ENCODE measurements around the gene ALPG. TPM values are rescaled to one million over a fixed set of nuclear protein-coding genes. Genes with fewer than 3 reads are reported as not detected.
A peak's percentile ranks its signal among the peaks of the same experiment; 100 is the strongest.
"Not testable (repeated sequence)": the region's sequence is repeated elsewhere in the genome, so short reads cannot be mapped to it uniquely, and the experiment has no call there.

ALPG gene
- total RNA-seq, result not detected

DNA sequence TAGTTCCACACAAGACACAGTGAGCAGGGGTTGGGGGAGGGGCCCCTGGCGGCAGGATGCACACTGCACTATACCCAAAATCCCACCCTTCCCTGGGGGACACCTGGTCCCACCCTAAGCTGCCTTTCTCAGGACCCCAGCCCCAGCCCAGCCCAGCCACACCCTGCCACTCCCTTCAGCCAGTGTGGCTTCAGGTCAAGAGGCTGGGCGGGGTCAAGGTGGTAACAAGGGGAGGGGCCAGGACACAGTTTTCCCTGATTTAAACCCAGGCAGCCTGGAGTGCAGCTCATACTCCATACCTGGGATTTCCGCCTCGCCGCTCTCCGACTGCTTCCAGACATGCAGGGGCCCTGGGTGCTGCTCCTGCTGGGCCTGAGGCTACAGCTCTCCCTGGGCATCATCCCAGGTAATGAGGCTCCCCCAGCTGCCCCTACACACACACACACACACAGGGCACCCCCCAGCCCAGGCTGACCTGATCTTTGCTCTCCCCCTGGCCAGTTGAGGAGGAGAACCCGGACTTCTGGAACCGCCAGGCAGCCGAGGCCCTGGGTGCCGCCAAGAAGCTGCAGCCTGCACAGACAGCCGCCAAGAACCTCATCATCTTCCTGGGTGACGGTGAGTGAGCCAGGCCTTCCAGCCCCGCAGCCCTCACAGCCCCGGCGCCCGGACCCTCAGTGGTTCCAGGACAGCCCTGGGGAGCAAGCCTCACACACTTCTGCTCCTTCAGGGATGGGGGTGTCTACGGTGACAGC, at the start of gene ALPG:
Gene ALPG (plus strand): TSS at position 289 of the 755 bp plus-strand sequence. CDS start 51 bp downstream, at position 340.
- Mint-ChIP-seq H3K4me3 (no peak within 1 kb of the TSS), H3K27me3 (ENCODE audit: low read depth) (peaks cover 4% of the 10 kb centered on the region), H3K36me3 (ENCODE audit: low read depth) (no peaks in the 10 kb centered on the region), H3K9me3 (ENCODE audit: insufficient read depth) (no peaks in the 10 kb centered on the region), H3K4me1 (ENCODE audit: low read depth) (no peaks in the 10 kb centered on the region), H3K27ac (no peak within 1 kb of the TSS)
- POLR2A ChIA-PET, result no interaction called here
- CTCF ChIA-PET, result no interaction called here
- DNase-seq (no peak), ATAC-seq (no peak)

DNA sequence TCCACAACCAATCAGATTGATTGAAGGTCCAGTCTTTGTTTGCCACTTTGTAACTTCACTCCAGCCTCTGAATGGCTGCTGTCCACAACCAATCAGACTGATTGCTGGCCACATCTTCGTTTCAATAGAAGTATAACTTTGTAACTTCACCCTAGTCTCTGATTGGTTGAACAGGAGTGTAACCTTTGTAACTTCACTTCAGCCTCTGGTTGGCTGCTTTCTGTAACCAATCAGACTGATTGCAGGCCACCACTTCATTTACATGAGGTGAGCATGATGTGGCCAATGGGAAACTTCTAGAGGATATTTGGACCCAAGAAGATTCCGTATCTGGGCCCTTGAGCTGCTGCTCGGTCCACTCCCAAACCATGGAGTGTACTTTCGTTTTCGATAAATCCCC, 45.0 kb upstream of the ALPG start:
- Mint-ChIP-seq H3K36me3 (ENCODE audit: low read depth) (no peaks in the 10 kb centered on the region), H3K9me3 (ENCODE audit: insufficient read depth) (no peaks in the 10 kb centered on the region), H3K4me1 (ENCODE audit: low read depth) (peaks cover 34% of the 10 kb centered on the region), H3K27ac (no peak overlapping the region), H3K27me3 (ENCODE audit: low read depth) (peaks cover 4% of the 10 kb centered on the region), H3K4me3 (no peak overlapping the region)
- ChIA-PET POLR2A (no interaction called here), CTCF (no interaction called here)
- DNase-seq (no peak), ATAC-seq (no peak)

DNA sequence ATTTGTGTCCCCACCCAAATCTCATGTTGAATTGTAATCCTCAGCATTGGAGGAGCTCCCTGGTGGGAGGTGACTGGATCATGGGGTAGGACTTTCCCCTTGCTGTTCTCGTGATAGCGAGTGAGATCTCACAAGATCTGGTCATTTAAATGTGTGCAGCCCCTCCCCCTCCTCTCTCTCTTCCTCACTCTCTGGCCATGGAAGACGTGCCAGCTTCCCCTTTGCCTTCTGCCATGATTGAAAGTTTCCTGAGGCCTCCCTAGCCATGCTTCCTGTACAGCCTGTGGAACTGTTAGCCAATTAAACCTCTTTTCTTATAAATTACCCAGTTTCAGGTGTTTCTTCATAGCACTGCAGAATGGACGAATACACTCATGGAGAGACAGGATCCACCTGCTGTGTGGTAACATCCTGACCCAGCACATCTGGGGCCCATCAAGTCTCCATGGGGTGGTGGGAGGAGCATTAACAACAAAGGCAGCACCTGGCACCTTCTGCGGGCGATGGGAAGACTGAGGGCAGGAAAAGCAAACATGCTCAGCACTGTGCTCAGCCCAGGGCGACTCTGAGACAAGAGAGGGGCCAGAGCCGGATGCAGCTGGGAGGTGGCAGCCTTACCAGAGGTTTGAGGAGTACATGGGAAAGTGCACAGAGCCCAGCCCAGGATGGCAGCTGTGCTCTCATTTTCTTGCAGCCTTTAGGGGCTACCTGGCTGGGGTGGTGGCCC, 44.3 kb upstream of the ALPG start:
- peaks cover 34% of the 10 kb centered on the region for H3K4me1 Mint-ChIP-seq (ENCODE audit: low read depth)
- DNase-seq (no peak), ATAC-seq (no peak)
- H3K9me3 Mint-ChIP-seq (ENCODE audit: insufficient read depth), result no peaks in the 10 kb centered on the region
- POLR2A ChIA-PET, result interaction anchor here (0.6 kb wide), 1 partner anchor 403 kb away, joined by 3 read pairs; no protein-coding TSS in a partner anchor
- peaks cover 3% of the 10 kb centered on the region for H3K27me3 Mint-ChIP-seq (ENCODE audit: low read depth)
- H3K36me3 Mint-ChIP-seq (ENCODE audit: low read depth), result no peaks in the 10 kb centered on the region
- CTCF ChIA-PET, result no interaction called here
- H3K4me3 Mint-ChIP-seq, result no peak overlapping the region
- H3K27ac Mint-ChIP-seq, result peak overlapping the region; percentile 23

GRCh38 chr2:232363064-232363783, 43.4 kb upstream of the ALPG start:
- H3K4me3 Mint-ChIP-seq, result peak overlapping the region; percentile 72
- H3K9me3 Mint-ChIP-seq (ENCODE audit: insufficient read depth); ATAC-seq; H3K27me3 Mint-ChIP-seq (ENCODE audit: low read depth); H3K36me3 Mint-ChIP-seq (ENCODE audit: low read depth); DNase-seq: not testable (repeated sequence)
- peaks cover 34% of the 10 kb centered on the region for H3K4me1 Mint-ChIP-seq (ENCODE audit: low read depth)
- CTCF ChIA-PET, result interaction anchor here (1.0 to 1.4 kb wide), 2 partner anchors 14 to 27 kb away, joined by 3 to 6 read pairs; no protein-coding TSS in a partner anchor
- POLR2A ChIA-PET, result interaction anchor here (0.6 kb wide), 1 partner anchor 404 kb away, joined by 3 read pairs; no protein-coding TSS in a partner anchor
- peak overlapping the region; percentile 93 for H3K27ac Mint-ChIP-seq

DNA sequence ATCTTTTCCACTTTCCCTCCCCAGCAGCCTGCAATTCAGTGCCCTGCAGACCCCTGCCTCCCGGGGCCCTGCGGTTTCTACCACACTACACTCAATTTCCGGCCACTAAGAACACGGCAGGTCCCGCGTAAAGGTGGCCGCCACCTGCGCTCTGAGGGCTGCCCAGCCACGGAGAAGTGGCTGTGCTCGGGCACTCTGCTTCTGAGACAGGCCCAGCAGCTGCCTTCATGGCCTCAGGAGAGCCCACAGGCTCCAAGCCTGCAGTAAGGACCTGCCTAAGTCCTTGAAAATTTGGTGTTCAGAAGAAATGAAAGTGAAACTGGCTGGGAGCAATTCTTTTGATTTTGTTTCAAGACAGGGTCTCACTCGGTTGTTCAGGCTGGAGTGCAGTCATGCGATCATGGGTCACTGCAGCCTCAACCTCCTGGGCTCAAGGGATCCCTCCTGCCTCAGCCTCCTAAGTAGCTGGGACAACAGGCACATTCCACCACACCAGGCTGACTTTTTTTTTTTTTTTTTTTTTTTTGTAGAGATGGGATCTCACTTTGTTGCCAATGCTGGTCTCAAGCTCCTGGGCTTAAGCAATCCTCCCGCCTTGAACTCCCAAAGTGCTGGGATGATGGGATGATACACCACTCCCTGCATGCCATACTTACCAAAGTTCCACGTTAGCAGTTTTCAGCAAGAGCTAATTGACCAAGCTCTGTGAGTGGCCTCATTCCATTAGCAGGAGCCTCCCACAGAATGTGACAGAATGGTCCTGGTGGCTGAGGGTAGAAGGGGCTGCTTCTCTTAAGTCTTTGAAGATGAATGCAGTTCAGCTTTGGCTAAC, 42.6 kb upstream of the ALPG start:
- Mint-ChIP-seq H3K4me1 (ENCODE audit: low read depth) (peaks cover 34% of the 10 kb centered on the region), H3K27me3 (ENCODE audit: low read depth) (no peaks in the 10 kb centered on the region), H3K4me3 (peak overlapping the region; percentile 72), H3K36me3 (ENCODE audit: low read depth) (no peaks in the 10 kb centered on the region), H3K9me3 (ENCODE audit: insufficient read depth) (no peaks in the 10 kb centered on the region), H3K27ac (peak overlapping the region; percentile 93)
- ChIA-PET POLR2A (no interaction called here), CTCF (interaction anchor here (1.0 to 1.4 kb wide), 4 partner anchors 9 to 48 kb away, joined by 3 to 8 read pairs (median 6); no protein-coding TSS in a partner anchor)
- DNase-seq (peak; percentile 60), ATAC-seq (peak; percentile 81)

- peak overlapping the region; percentile 5 for H3K27ac Mint-ChIP-seq
- H3K4me3 Mint-ChIP-seq, result not testable (repeated sequence)
Observed at GRCh38 chr2:232364806-232365594, 41.6 kb upstream of the ALPG start.

GRCh38 chr2:232365621-232366321, 40.9 kb upstream of the ALPG start:
- H3K27ac Mint-ChIP-seq, result peak overlapping the region; percentile 5
- ATAC-seq, result peak; percentile 66

More at GRCh38 chr2:232364806-232365594, 41.6 kb upstream of the ALPG start:
- ATAC-seq; H3K36me3 Mint-ChIP-seq (ENCODE audit: low read depth); POLR2A ChIA-PET; H3K9me3 Mint-ChIP-seq (ENCODE audit: insufficient read depth); DNase-seq; H3K27me3 Mint-ChIP-seq (ENCODE audit: low read depth): not testable (repeated sequence)
- CTCF ChIA-PET, result interaction anchor here (0.9 to 1.3 kb wide), 6 partner anchors 8 to 464 kb away, joined by 3 to 8 read pairs (median 4); no protein-coding TSS in a partner anchor
- peaks cover 34% of the 10 kb centered on the region for H3K4me1 Mint-ChIP-seq (ENCODE audit: low read depth)

GRCh38 chr2:232366461-232366860, 40.2 kb upstream of the ALPG start:
- CTCF ChIA-PET, result interaction anchor here (1.1 to 1.5 kb wide), 3 partner anchors 24 to 70 kb away, joined by 3 to 4 read pairs (median 3); no protein-coding TSS in a partner anchor
- DNase-seq, result not testable (repeated sequence)

More at GRCh38 chr2:232365621-232366321, 40.9 kb upstream of the ALPG start:
- CTCF ChIA-PET, result interaction anchor here (0.9 to 1.3 kb wide), 4 partner anchors 24 to 465 kb away, joined by 3 to 5 read pairs (median 4); no protein-coding TSS in a partner anchor
- Mint-ChIP-seq H3K9me3 (ENCODE audit: insufficient read depth) (no peaks in the 10 kb centered on the region), H3K27me3 (ENCODE audit: low read depth) (no peaks in the 10 kb centered on the region), H3K36me3 (ENCODE audit: low read depth) (no peaks in the 10 kb centered on the region), H3K4me3 (no peak overlapping the region), H3K4me1 (ENCODE audit: low read depth) (peaks cover 34% of the 10 kb centered on the region)
- POLR2A ChIA-PET, result no interaction called here
- peak; percentile 45 for DNase-seq

GRCh38 chr2:232367016-232367415, 39.6 kb upstream of the ALPG start:
- no peaks in the 10 kb centered on the region for H3K27me3 Mint-ChIP-seq (ENCODE audit: low read depth)
- H3K9me3 Mint-ChIP-seq (ENCODE audit: insufficient read depth), result no peaks in the 10 kb centered on the region
- CTCF ChIA-PET, result interaction anchor here (0.8 to 1.5 kb wide), 4 partner anchors 24 to 467 kb away, joined by 3 read pairs; no protein-coding TSS in a partner anchor
- POLR2A ChIA-PET, result no interaction called here
- no peaks in the 10 kb centered on the region for H3K36me3 Mint-ChIP-seq (ENCODE audit: low read depth)
- H3K27ac Mint-ChIP-seq, result no peak overlapping the region
- ATAC-seq, result no peak
- peaks cover 32% of the 10 kb centered on the region for H3K4me1 Mint-ChIP-seq (ENCODE audit: low read depth)
- no peak overlapping the region for H3K4me3 Mint-ChIP-seq
- no peak for DNase-seq

More at GRCh38 chr2:232366461-232366860, 40.2 kb upstream of the ALPG start:
- H3K9me3 Mint-ChIP-seq (ENCODE audit: insufficient read depth); POLR2A ChIA-PET; H3K27ac Mint-ChIP-seq; H3K36me3 Mint-ChIP-seq (ENCODE audit: low read depth); H3K27me3 Mint-ChIP-seq (ENCODE audit: low read depth); ATAC-seq; H3K4me3 Mint-ChIP-seq: not testable (repeated sequence)
- peaks cover 34% of the 10 kb centered on the region for H3K4me1 Mint-ChIP-seq (ENCODE audit: low read depth)

Data from activated CD8-positive, alpha-beta T cell treated with anti-CD3 and anti-CD28 coated beads, Interleukin-2, amount 10 ng/mL, durations not matched to agents 7 days and 5 days (primary cell).